Neural crest cell (in vitro differentiated cells): Measurements from ENCODE around the gene ABCB8. TPM values are rescaled to one million over a fixed set of nuclear protein-coding genes. Genes with fewer than 3 reads are reported as not detected.

Experiments used
- DNase-seq: peaks from one replicate; pipeline ENCODE4 v3.0.0; 2021; ENCODE audit warnings: low read depth, mixed read lengths, low spot score
- H3K27ac Mint-ChIP-seq: one replicate; pipeline ENCODE4 v1.8.0; 2021; ENCODE audit warnings: mild to moderate bottlenecking, mixed read lengths; ENCODE audit not compliant: unreplicated experiment
- H3K27me3 Mint-ChIP-seq: 2 replicates; pipeline ENCODE4 v1.8.0; 2021; ENCODE audit warnings: low read depth, mild to moderate bottlenecking, mixed read lengths
- H3K36me3 Mint-ChIP-seq: 2 replicates; pipeline ENCODE4 v1.8.0; 2021; ENCODE audit warnings: low read depth, mild to moderate bottlenecking, mixed read lengths
- H3K4me1 Mint-ChIP-seq: 2 replicates; pipeline ENCODE4 v1.8.0; 2021; ENCODE audit warnings: mixed read lengths
- H3K4me3 Mint-ChIP-seq: one replicate; pipeline ENCODE4 v1.8.0; 2021; ENCODE audit warnings: mild to moderate bottlenecking, mixed read lengths
- H3K9me3 Mint-ChIP-seq: 2 replicates; pipeline ENCODE4 v1.8.0; 2021; ENCODE audit warnings: mixed read lengths
- CTCF ChIP-seq: fragments of 200-600 bp; sonication (generic); conservative IDR thresholded peaks from 2 replicates; pipeline ENCODE4 v1.5.0; 2021; ENCODE audit warnings: antibody characterized with exemption, mild to moderate bottlenecking
- total RNA-seq: library from RNA; stranded (reverse); gene quantifications from 2 replicates; pipeline ENCODE4 v1.2.1, GENCODE V29; 2021

ABCB8 gene
- total RNA-seq, 1 donor from 2014 or later: 43.5 TPM

GRCh38 chr7:151043959-151044358 is 15.7 kb downstream of the ABCB8 start:
- Mint-ChIP-seq H3K9me3 (no peaks in the 10 kb centered on the region), H3K27me3 (peaks cover 4% of the 10 kb centered on the region), H3K27ac (no peak overlapping the region), H3K36me3 (no peaks in the 10 kb centered on the region), H3K4me3 (no peak overlapping the region), H3K4me1 (no peaks in the 10 kb centered on the region)
- no peak for TF ChIP-seq CTCF
- no peak for DNase-seq

DNA sequence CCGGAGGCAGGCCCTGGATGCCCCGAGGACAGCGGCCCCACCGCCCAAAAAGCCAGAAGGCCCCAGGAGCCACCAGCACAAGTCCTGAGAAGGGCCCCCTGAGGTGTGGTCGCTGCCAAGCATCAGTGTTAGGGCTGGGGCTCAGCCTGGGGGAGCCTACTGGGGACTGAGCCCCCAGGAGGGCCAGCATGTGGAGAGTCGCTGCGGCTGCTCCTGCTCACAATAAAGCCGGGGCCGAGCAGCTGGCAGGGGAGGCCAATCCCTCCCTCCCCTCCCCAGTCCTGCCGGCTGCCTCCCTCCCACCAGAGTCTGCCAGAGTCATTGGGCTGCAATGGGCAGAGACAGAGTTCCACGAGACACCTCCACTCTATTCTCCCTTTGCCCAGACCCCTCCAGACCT is 17.0 kb downstream of the ABCB8 start:
- Mint-ChIP-seq H3K4me3 (no peak overlapping the region), H3K27me3 (peaks cover 10% of the 10 kb centered on the region), H3K9me3 (no peaks in the 10 kb centered on the region), H3K27ac (no peak overlapping the region), H3K36me3 (no peaks in the 10 kb centered on the region), H3K4me1 (no peaks in the 10 kb centered on the region)
- no peak for TF ChIP-seq CTCF
- no peak for DNase-seq

- DNase-seq: no peak
- no peaks in the 10 kb centered on the region for H3K36me3 Mint-ChIP-seq
- no peak for TF ChIP-seq CTCF
- H3K27ac Mint-ChIP-seq: no peak overlapping the region
- no peak overlapping the region for H3K4me3 Mint-ChIP-seq
- H3K4me1 Mint-ChIP-seq: no peaks in the 10 kb centered on the region
- H3K27me3 Mint-ChIP-seq: peaks cover 15% of the 10 kb centered on the region
- no peaks in the 10 kb centered on the region for H3K9me3 Mint-ChIP-seq
Measured at GRCh38 chr7:151045967-151046366, 17.7 kb downstream of the ABCB8 start.

DNA sequence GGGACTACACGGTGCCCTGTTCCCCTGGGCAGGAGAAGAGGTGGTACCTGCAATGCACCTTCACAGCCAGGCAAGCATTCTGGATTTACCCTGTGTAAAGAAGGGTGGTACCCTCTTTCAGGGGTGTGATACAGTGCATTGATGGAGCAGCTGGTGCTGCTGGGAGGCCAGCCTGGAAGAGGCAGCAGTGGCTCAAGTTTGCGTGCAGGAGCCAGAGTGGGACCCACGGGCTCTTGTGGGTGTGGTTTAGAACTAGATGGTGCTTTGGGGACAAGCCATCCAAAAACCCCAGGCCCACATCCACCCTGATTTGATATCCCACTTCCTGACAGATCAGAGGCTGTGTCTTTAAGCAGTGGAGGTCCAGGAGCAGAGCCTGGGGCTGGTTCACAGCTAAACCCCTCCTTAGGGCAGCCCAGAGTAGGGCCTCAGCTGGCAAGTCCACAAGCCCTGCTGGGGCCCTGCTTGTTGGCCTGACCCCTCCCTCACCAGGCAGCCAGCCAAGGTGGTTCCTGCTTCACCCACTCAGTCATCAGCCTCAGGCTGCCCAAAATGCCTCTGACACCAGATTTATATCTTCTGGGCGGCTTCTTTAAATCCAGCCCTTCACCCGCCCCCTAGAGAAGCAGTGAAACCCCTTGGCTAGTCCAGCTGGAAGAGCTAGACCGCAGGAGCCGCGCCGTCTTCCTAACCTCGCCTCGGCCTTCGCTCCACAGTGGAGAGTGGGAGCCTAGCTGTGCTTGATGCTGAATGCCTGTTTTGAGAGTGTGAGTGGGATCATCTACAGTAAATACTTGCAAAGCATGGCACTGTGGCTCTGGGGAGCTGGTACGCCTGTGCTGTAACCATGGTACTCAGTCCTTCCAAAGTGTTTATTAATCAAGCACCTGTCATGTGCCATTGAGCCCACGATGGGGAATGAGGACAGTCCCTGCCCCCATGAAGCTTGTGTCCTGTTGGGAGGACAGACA is 18.6 kb downstream of the ABCB8 start:
- DNase-seq: no peak
- peaks cover 15% of the 10 kb centered on the region for H3K27me3 Mint-ChIP-seq
- H3K36me3 Mint-ChIP-seq: no peaks in the 10 kb centered on the region
- H3K27ac Mint-ChIP-seq: no peak overlapping the region
- no peak for TF ChIP-seq CTCF
- no peaks in the 10 kb centered on the region for H3K9me3 Mint-ChIP-seq
- no peak overlapping the region for H3K4me3 Mint-ChIP-seq
- H3K4me1 Mint-ChIP-seq: no peaks in the 10 kb centered on the region

DNA sequence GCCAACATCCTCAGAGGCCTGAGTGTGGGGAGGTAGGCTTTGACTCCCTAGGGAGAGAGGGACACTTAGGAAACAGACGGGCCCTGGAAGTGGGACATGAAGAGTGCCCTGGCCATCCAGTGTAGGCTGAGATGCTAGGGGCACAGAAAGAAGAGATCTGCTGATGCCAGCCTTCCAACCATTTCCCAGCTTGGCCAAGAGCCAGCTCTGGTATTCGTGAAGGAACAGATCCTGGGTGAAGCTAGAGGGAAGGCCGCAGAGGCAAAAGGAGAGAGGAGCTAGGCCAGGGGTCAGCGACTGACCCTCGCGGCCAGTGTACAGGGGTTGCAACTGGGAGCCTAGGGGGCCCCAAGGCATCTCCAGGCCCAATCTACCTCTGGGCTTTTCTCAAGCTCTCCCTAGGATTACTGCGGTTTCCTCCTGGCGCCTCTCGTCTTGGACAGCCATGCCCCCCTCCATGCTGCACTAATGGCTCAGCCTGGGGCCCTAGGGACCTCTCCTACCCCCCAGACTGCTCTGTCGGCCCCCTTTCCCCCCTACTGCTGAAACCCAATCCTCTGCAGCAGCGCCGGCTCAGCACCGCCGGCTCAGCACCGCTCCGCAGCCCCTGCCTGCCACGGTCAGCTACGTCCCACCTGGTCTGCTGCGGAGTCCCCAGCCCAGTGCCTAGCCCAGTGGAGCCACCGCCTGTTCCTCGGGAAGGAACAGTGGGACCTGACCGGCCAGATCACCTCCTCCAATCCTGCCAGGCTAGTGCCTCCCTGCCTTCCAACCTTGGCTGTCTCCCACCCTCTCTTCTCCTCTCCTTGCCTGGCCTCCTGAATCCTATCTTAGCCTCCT is 19.9 kb downstream of the ABCB8 start, which contains the start of gene ASIC3:
TSS of gene ASIC3 (plus strand) at position 556 of the 840 bp plus-strand sequence. CDS start 355 bp downstream, outside the sequence.
- Mint-ChIP-seq H3K36me3 (no peaks in the 10 kb centered on the region), H3K27ac (no peak within 1 kb of the TSS), H3K4me1 (no peaks in the 10 kb centered on the region), H3K9me3 (no peaks in the 10 kb centered on the region), H3K27me3 (peaks cover 19% of the 10 kb centered on the region), H3K4me3 (peak within 1 kb of the TSS; percentile 54)
- TF ChIP-seq CTCF: no peak
- no peak for DNase-seq
